HEK293 (cell line): Measurements from ENCODE around the gene C2orf69.

Experiments used
- BCL11A ChIP-seq: fragments of 450-650 bp; formaldehyde crosslinking; IDR thresholded peaks from 2 replicates; pipeline ENCODE4 v1.5.1; 2016; ENCODE audit warnings: low read depth, missing biosample characterization, missing genetic modification characterization
- CTCF ChIP-seq: fragments of 450-650 bp; formaldehyde crosslinking; IDR thresholded peaks from 2 replicates; pipeline ENCODE4 v1.5.1; 2016; ENCODE audit warnings: missing biosample characterization, missing genetic modification characterization
- IKZF3 ChIP-seq: fragments of 450-650 bp; IDR thresholded peaks from 2 replicates; pipeline ENCODE4 v1.5.0; 2018; ENCODE audit warnings: missing biosample characterization, mild to moderate bottlenecking, missing genetic modification characterization, moderate library complexity
- MEIS1 ChIP-seq: sonication (generic); formaldehyde crosslinking; IDR thresholded peaks from 2 replicates; pipeline ENCODE4 v1.8.1; 2022; ENCODE audit warnings: missing genetic modification reagents, mild to moderate bottlenecking, borderline replicate concordance
- PRDM4 ChIP-seq: fragments of 450-650 bp; formaldehyde crosslinking; IDR thresholded peaks from 2 replicates; pipeline ENCODE4 v1.5.1; 2017; ENCODE audit warnings: missing biosample characterization, missing genetic modification characterization
- ZFP69B ChIP-seq: fragments of 450-650 bp; formaldehyde crosslinking; IDR thresholded peaks from 2 replicates; pipeline ENCODE4 v1.5.1; 2016; ENCODE audit warnings: missing biosample characterization, missing genetic modification characterization
- ZNF24 ChIP-seq: fragments of 450-650 bp; formaldehyde crosslinking; IDR thresholded peaks from 2 replicates; pipeline ENCODE4 v1.5.1; 2016; ENCODE audit warnings: missing biosample characterization, missing genetic modification characterization
- ZNF311 ChIP-seq: fragments of 450-650 bp; formaldehyde crosslinking; IDR thresholded peaks from 2 replicates; pipeline ENCODE4 v1.5.1; 2017; ENCODE audit warnings: missing biosample characterization, missing genetic modification characterization, borderline replicate concordance
- ZNF423 ChIP-seq: fragments of 450-650 bp; formaldehyde crosslinking; IDR thresholded peaks from 2 replicates; pipeline ENCODE4 v1.5.1; 2016; ENCODE audit warnings: missing biosample characterization, missing genetic modification characterization
- ZNF449 ChIP-seq: fragments of 450-650 bp; formaldehyde crosslinking; IDR thresholded peaks from 2 replicates; pipeline ENCODE4 v1.5.1; 2017; ENCODE audit warnings: missing biosample characterization, mild to moderate bottlenecking, missing genetic modification characterization, moderate library complexity
- ZNF580 ChIP-seq: fragments of 450-650 bp; formaldehyde crosslinking; IDR thresholded peaks from 2 replicates; pipeline ENCODE4 v1.5.1; 2016; ENCODE audit warnings: missing biosample characterization, missing genetic modification characterization
- TF ChIP-seq, protein P1 (sequence below): fragments of 450-650 bp; formaldehyde crosslinking; IDR thresholded peaks from 2 replicates; pipeline ENCODE4 v1.5.1; 2016; ENCODE audit warnings: missing biosample characterization, missing genetic modification characterization, borderline replicate concordance

DNA sequence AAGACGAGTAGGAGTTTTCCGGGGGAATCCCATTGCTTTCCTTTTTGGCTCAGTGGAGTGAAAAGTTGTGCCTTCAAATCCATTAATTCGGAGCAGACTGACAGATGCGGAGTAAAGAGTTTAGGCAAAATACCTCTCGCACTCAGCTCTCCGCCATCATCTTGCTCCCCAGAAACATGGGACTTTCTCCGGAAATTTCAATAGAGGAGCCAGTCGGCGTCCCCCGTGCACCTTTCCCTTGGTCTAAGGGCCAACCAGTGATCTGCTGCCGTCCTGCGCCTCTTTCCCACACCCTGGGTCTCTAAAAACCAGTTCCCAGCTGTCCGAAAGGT is 43.9 kb downstream of the C2orf69 start:
- TF ChIP-seq BCL11A: no peak
- TF ChIP-seq ZNF311 (tag by site-specific recombination): no peak
- TF ChIP-seq, protein P1, sequence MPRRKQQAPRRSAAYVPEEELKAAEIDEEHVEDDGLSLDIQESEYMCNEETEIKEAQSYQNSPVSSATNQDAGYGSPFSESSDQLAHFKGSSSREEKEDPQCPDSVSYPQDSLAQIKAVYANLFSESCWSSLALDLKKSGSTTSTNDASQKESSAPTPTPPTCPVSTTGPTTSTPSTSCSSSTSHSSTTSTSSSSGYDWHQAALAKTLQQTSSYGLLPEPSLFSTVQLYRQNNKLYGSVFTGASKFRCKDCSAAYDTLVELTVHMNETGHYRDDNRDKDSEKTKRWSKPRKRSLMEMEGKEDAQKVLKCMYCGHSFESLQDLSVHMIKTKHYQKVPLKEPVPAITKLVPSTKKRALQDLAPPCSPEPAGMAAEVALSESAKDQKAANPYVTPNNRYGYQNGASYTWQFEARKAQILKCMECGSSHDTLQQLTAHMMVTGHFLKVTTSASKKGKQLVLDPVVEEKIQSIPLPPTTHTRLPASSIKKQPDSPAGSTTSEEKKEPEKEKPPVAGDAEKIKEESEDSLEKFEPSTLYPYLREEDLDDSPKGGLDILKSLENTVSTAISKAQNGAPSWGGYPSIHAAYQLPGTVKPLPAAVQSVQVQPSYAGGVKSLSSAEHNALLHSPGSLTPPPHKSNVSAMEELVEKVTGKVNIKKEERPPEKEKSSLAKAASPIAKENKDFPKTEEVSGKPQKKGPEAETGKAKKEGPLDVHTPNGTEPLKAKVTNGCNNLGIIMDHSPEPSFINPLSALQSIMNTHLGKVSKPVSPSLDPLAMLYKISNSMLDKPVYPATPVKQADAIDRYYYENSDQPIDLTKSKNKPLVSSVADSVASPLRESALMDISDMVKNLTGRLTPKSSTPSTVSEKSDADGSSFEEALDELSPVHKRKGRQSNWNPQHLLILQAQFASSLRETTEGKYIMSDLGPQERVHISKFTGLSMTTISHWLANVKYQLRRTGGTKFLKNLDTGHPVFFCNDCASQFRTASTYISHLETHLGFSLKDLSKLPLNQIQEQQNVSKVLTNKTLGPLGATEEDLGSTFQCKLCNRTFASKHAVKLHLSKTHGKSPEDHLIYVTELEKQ (tag by site-specific recombination): no peak
- TF ChIP-seq ZNF423: no peak
- TF ChIP-seq PRDM4 (tag by site-specific recombination): no peak
- no peak for TF ChIP-seq ZFP69B (tag by site-specific recombination)
- TF ChIP-seq ZNF580: no peak
- no peak for TF ChIP-seq ZNF24 (tag by site-specific recombination)
- TF ChIP-seq IKZF3 (tag by site-specific recombination): no peak
- no peak for TF ChIP-seq CTCF (tag by site-specific recombination)
- no peak for TF ChIP-seq ZNF449 (tag by site-specific recombination)
- TF ChIP-seq MEIS1 (CRISPR knock-in tag): no peak
